ENCODE measurements around the gene NPY2R.

Gene NPY2R, protein sequence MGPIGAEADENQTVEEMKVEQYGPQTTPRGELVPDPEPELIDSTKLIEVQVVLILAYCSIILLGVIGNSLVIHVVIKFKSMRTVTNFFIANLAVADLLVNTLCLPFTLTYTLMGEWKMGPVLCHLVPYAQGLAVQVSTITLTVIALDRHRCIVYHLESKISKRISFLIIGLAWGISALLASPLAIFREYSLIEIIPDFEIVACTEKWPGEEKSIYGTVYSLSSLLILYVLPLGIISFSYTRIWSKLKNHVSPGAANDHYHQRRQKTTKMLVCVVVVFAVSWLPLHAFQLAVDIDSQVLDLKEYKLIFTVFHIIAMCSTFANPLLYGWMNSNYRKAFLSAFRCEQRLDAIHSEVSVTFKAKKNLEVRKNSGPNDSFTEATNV

DNA sequence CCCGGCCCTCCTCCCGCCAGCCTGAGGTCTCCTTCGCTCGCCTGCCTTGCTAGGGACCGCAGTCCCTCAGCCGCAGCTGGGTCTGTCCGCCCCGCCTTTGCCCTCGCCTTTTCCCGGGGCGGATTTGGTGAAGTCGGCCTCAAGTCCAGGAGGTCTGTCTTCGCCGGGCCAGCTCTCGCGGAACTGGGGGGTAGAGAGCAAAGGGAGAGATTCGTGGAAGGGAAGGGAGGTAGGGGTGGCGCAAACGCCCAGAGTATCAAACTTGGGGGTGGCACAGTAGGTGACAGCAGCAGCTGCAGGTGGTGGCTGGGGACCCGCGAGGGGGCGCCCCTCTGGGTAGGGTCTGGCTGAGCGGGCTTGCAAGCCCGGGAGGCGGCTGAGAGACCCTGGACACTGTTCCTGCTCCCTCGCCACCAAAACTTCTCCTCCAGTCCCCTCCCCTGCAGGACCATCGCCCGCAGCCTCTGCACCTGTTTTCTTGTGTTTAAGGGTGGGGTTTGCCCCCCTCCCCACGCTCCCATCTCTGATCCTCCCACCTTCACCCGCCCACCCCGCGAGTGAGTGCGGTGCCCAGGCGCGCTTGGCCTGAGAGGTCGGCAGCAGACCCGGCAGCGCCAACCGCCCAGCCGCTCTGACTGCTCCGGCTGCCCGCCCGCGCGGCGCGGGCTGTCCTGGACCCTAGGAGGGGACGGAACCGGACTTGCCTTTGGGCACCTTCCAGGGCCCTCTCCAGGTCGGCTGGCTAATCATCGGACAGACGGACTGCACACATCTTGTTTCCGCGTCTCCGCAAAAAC is at the start of gene NPY2R:
Gene NPY2R (plus strand): TSS at position 379 of the 797 bp plus-strand sequence. CDS start 5,304 bp downstream, outside the sequence.
- no peak for DNase-seq

DNA sequence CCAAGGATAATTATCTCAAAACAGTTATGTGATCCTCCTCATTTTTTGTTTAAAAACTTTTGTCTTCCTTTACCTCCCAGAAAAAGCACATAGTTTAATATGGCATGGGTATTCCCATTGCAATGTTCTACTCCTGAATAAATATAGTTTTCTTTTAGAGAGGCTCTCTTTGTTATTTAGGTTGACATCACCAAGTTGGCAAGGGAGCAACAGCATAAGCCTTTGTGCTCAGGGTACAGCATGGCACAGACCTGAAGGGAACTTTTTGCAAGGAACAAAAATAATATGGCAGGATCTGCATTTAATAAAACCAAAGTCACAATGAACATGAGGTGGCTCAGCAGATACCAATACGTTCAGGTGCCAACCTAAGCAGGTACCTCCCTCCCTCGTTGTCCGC is 47.1 kb upstream of the NPY2R start:
- no peak for DNase-seq

DNA sequence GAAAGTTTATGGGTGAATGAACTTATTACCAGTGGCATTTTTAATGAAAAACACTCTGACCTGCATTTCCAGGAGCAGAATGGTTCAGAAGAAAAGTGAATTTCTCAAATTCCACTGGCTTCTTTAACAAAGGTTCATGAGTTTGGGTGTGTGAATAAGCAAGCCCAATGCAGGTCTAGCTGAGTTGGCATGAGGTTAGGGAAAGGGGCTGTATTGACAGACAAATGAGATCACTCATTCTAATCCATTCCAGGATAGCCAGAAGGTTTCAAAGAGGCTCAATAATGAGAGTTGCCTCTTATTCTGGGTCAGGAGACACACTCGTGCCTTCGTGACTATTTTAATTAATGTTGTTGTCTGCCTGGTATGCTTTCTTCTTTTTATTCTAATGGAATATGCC is 43.7 kb upstream of the NPY2R start:
- no peak for DNase-seq

DNA sequence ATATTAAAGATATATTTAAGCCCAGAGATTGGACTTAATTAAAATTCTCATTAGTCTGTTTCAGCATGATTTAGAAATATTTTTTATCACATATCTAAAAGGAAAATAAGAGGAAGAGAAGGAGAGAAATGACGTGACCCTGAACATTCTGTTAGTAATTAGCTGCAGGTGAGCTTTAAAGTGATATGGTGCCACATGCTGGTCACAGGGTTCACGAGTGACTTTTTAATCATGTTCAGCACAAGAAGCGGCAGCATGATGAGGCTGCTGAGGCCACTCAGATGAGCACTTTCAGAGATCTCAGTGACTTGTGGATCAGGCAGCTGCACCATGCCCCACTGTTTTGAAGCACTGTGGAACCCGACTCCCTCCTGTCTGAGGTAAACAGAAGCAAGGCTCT is 37.9 kb upstream of the NPY2R start:
- DNase-seq, result no peak

DNA sequence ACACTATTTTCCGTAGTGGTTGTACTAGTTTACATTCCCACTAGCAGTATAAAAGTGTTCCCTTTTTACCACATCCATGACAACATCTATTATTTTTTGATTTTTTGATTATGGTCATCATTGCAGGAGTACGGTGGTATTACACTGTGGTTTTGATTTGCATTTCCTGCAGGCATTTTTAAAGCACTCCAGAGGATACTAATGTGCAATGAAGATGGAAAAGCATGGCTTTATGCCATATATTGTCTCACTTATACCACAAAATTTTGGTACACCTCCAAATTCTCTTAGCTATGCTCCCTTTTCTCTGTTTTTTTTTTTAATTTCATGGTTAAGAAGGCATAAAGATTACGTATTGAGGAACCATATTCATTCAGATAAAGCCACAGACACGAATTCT is 35.1 kb upstream of the NPY2R start:
- DNase-seq, result no peak

DNA sequence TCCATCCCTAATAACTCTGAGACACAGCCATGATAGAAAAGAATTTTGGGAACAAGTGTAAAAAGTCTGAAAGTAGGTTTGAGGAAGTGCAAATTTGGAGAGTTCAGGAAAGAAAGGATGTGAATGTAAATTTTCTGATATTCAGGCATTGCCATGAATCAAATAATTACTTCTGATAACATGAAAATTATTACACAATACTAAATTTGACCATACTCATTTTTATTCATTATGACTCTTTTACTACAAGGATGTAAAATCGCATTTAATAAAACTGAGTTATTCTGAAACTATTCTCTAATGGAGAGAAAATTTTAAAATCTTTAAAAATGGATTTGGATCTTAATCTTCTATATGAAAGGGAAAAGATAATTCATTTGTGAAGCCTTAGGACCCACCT is 33.8 kb upstream of the NPY2R start:
- DNase-seq, result no peak

DNA sequence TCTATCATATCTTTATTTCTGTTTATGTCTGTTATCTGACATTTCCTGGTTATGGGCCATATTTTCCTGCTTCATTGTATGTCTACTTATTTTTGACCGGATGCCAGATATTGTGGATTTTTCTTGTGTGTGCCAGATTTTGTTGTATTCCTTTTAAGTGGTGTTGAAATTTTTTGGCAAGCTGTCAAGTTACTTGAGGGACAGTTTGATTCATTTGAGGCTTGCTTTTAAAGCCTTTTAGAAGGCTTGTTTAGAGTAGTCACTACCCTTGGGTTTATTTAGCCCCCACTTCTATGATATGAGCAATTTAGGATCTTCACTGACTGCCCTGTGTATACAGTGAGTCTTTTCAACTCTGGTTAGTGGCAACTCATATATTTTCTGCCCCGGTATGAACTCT is 29.2 kb upstream of the NPY2R start:
- DNase-seq, result no peak

DNA sequence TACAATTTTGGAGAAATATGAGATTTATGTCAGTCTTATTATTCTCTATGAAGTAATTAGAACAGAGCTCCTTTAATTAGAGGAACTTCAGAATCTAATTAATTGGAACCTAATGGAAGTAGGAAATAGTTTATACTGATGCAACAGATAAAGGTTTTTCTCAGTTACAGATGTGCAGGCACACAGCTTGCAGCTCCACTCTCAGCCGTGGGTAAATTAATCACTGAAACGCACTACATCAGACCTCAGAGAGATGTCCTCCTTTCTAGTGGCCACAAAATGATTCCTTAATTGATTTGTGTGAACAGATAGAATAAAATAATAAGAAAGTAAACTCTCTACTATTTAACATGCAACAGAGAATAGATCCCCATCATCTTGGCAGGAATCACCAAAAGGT is 21.5 kb upstream of the NPY2R start:
- no peak for DNase-seq

DNA sequence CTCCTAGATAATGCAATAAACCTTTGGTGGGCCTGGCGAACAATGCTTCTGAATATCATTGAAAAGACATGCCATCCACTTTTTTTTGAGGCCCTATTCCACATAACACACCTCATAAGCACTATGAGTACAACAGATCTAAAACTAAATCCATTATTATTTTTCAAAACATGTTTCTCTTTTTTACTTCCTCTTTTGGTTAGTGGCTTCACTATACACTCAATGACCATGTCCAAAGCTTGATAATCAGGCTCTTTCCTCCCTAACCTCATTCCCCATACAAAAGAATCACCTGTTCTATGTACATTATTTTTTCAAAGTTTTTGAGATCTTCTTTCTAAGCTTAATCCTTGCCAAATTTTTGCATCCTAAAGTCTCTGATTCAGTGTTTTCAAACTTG is 20.4 kb upstream of the NPY2R start:
- no peak for DNase-seq

DNA sequence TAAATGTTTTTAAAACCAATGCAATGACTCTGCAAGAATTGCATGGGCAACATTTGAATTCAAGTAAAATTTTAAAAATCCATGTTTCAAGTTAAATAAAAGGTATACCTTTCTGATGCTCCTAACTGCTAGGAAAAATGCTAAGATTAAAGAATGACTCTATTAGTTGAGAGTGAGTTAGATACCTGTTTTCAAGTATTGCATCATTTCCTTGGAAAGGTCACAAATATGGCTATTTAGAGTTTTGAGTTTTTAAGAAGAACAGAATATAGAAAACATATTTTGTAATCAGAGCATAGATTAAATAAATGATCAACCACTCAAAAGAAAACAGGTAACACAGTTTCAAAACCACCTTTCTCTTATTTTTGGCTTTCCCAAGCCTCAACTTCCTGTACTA is 18.3 kb upstream of the NPY2R start:
- no peak for DNase-seq

DNA sequence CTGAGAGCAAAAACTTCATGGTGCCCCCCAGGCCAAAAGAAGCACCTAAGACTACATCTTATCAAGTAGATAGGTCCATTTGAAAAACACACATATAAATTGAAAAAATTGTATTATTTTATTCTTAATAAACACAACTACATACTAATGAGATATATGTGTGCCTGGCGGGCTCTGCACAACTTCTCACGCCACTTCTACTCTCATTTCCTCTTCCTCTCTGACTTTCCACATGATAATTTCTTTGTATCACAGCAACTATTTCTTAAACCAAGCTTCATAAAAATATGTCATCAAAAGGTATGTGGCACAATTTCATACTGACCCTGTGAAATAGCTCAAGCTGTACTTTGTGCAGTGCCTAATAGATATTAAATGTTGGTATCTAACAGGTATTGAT is 10.7 kb upstream of the NPY2R start:
- DNase-seq, result no peak

DNA sequence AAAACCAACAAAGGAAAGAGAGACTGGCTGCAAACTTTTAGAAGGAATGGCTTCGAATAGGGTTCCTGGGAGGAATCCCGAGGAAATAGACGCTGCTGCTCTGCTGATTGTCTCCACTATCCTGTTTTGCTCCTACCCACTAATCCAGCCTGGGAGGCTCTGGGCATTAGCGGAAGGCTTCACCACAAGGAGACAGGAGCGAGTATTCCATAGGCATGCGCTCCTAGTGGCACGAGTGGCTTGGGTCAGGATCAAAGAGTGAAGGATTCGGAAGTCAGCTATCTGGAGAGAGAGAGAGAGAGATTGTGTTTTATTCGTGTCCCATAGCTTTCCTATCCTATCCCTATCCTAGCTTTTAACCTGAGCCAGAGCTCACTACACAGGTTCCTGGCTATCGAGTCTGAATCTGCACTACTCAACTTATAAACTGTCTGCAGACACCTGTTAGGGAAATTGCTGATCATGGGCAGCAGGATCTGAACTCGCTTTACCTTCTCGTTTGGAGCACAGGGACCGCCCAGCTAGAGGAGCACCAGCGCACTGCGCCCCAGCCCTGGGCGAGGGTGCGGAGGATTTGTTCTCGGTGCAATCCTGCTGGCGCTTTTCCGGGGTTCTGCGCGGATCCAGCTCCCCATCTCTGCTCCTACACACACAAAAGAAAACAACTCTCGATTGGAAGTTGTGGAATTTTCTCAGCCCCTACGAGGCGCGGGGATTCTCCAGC is 740 bp upstream of the NPY2R start:
- DNase-seq, result no peak

DNA sequence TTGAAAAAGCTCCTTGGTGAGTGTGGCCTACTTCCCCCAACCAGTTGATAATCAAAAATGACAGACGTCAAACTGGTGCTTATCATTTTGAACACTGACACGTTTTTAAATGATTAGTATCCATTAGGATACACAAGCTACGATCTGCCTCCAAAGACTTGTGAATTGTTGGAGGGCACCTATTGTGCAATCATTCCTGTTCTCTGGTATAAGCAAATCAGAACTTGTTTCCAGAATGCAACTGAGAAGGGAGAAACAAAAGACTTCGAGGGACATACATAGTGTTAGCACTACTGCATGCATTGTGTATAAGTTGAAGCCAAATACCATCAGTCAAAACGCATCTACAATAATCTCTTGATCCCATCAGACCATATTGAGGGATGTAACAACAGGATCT is 11.6 kb downstream of the NPY2R start:
- DNase-seq, result no peak

DNA sequence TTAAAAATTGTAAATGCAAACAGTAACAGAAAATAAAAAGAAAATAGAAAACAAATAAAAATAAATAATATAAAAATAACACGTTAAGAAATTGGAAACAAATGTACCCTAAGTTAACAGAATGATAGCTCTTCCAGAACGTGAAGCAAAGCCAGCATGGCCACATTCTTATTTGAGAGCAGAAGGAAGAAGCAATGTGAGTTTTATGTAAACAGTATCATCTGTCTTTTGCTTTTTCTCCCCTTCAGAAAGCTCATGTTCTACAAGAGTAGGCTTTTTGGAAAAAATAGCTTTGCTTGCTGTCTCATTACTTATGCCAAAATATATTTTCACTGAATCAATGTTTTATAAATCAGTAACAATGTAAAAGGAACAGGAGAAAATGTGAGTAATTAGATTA is 18.7 kb downstream of the NPY2R start:
- DNase-seq, result no peak

DNA sequence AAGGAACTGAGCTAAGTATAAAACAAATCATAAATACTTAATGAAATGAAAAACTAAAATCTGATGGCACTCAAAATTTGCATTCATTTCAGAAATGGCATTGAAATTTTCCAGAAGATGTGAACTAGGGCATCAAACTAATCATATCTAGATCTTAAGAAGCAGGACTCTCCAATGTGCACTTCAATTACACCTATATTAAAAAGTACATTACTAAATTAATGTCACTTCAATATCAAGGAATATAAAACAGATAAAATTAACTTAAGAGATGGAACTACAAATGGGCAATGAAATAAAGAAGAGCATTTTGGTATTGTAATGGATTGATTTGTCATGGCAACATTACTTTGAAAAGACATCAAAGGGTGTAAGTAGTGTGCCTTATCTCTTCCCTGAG is 20.3 kb downstream of the NPY2R start:
- DNase-seq, result no peak

DNA sequence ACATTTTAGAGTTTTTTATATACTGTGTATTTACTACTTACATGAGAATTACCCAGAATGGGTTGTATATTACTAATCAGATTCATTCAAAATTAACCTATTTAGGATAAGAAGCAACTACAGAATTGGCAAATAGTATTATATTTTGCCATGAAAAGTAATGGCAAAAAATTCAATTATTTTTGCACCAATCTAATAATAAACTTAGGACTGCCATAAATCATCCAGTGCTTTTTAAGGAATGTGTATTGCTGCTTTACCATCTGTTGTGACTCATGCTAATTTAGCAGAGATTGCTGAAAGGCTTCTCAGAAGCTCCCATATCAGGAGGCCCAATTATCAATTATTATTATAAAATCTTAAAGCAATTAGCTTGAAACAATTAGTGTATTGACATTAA is 24.0 kb downstream of the NPY2R start:
- no peak for DNase-seq

DNA sequence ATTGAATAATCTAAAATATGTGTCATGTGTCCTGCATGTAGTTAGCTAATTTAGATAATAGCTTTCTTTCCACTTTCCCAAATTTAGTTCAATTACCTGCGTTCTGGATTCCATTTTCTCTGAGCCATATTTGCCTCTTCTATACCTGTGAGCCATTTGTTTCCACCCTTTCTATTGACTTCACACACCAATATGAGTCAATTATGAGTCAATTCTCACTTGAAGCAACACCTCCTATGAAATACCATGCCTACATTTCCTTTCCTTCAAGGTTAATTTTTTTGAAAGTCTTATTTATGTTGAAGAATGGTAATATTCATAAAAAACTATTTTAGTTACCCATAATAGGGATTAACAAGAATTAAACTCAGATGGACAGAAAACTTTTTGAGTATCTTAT is 25.8 kb downstream of the NPY2R start:
- DNase-seq, result no peak

DNA sequence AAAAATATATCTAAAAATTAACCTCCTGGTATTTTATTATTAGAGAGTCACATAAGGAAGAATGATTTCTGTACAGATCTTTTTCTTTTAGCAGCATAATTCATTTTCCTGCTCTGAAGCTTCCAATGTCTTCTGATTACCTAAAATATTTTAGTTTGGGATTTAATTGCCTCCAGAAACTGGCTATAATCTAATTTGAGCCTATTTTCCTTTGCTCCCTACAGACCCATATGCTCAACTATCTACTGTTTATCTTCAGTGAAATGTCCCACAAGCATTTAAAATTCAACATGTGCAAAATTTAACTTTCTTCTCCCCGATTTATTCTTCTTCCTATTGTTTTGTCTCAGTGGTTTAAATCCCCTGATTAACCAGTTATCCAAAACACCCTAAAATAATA is 29.1 kb downstream of the NPY2R start:
- DNase-seq, result no peak

DNA sequence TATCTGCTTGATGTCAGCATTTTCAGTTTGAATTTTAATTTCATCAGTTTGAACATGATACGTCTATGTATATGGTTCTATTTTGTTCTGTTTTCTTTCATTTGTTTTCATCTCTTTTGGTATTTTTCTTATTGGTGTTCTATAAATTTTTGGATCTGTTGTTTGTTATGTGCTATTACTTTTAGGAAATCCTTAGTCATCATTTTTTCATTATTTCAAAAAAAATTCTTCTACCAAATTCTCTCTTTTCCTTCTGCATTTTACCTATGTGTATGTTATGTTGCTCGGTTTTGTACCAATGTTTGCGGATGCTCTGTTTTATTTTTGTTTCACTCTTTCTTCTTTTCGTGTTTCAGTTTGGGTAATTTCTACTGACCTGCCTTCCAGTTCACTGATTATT is 32.8 kb downstream of the NPY2R start:
- no peak for DNase-seq

DNA sequence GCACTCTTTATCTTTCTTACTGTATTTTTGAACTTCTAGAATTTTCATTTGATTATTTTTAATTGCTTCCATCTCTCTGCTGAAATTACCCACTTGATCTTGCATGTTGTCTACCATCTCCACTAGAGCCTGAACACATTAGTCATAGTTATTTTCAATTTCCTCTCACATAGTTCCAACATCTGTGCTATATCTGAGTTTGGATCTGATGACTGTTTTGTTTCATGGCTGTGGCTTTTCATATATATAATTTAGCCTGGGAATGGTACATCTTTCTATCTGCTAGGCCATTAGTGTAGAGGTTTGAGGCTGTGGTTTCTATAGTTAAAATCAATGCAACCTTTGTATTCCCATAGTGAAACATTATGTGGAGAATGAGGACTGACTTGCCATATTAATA is 33.2 kb downstream of the NPY2R start:
- DNase-seq, result no peak

DNA sequence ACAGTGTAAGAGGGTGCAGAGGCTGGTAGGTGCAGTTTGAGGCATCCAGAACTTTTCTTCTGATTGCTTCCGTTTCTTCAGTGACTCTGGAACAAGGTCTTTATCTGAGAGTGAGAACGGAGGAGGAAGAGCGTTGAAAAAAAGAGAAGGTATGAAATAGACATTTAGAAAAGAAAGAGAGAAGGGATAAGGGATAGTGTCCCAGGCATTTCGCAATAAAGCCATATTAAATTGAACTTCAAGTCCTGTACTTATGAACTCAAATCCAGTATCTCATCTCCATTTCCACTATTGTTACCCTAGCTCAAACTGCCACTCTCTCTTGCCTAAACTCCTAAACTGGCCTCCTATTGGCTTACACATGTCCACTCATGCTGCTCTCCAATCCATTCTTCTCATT is 36.7 kb downstream of the NPY2R start:
- DNase-seq, result no peak

DNA sequence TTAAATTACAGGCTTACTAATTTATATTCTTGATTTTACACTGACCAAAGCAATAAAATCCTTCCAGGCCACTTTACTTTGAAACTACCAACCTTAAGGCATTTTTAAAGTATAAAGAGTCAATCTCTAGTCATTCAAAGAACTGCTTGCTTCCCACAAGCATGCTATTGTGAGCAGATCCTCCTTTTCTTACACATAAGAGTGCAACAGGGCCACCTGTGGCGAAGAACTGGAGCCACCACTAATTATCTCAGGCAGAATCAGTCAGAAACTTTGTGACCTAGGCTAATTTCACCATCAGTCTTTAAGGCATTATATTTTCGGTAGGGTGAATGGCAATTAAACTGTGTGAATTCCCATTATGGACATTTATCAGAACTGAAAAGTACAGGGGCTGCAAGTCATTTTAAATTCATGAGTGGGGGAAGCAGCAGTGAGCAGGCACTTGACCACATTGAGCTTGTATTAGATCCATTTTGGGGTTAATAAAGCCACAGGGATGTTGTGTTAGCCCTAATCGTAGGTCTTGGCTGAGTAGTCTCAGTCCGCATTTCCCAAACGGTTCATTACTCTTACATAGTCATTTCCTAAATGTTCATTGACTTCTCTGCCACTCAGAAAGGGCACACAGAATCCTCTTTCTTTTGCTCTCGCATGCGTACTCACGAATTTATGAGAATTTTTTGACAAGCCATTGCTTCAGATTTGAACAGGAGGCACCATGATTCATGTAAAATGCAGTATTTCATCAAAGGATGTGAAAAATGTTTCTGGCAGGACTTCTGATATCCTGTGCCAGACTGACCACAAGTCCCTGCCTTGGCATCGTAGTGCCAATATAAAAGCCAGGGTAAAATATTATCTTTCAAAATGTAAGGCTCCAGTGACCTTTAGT is 39.8 kb downstream of the NPY2R start:
- no peak for DNase-seq

All from NCI-H748 treated with DMSO at 0.1 percent for 48 hours (cell line).